Fibroblast of lung (primary cell): Measurements from ENCODE around the gene RARRES1. TPM values are rescaled to one million over a fixed set of nuclear protein-coding genes. Genes with fewer than 3 reads are reported as not detected.

Experiments used
- DNase-seq, 2 donors: peaks; one replicate each; pipeline versions ENCODE4 v3.0.0 to v3.0.0-alpha.2; 2010; ENCODE audit warnings: low read depth in 2 of 2
- H2AFZ ChIP-seq: 2 replicates; pipeline ENCODE4 v1.5.1; 2012; ENCODE audit warnings: low read length, control low read depth, inconsistent platforms
- H3K27ac ChIP-seq: 2 replicates; pipeline ENCODE4 v1.5.1; 2011; ENCODE audit warnings: low read length, control low read depth; ENCODE audit not compliant: insufficient read depth
- H3K27me3 ChIP-seq: 2 replicates; pipeline ENCODE4 v1.5.1; 2011; ENCODE audit warnings: mild to moderate bottlenecking, low read length; ENCODE audit not compliant: control insufficient read depth, insufficient read depth
- H3K36me3 ChIP-seq: 2 replicates; pipeline ENCODE4 v1.5.1; 2011; ENCODE audit warnings: low read length; ENCODE audit not compliant: control insufficient read depth, insufficient read depth
- H3K4me1 ChIP-seq: 2 replicates; pipeline ENCODE4 v1.5.1; 2011; ENCODE audit warnings: low read length; ENCODE audit not compliant: control insufficient read depth, insufficient read depth; ENCODE audit errors: extremely low read depth
- H3K4me2 ChIP-seq: 2 replicates; pipeline ENCODE4 v1.5.1; 2011; ENCODE audit warnings: low read length, control low read depth; ENCODE audit not compliant: insufficient read depth; ENCODE audit errors: extremely low read depth
- H3K4me3 ChIP-seq, 4 experiments: fragments of 200-600 bp in 1 of 4; sonication (generic) in 1 of 4; replicated peaks in 1 of 4; 2 replicates each; pipeline ENCODE4 v1.5.1; 2011 to 2016; ENCODE audit warnings: low read length in 4 of 4, low read depth in 3 of 4, mild to moderate bottlenecking in 3 of 4, control low read depth in 2 of 4, inconsistent platforms in 1 of 4, mixed read lengths in 1 of 4; ENCODE audit not compliant: insufficient read depth in 1 of 4; ENCODE audit errors: control extremely low read depth in 1 of 4
- H3K79me2 ChIP-seq: 2 replicates; pipeline ENCODE4 v1.5.1; 2012; ENCODE audit warnings: mild to moderate bottlenecking, low read length, inconsistent platforms; ENCODE audit not compliant: control insufficient read depth, insufficient read depth
- H3K9ac ChIP-seq: 2 replicates; pipeline ENCODE4 v1.5.1; 2011; ENCODE audit warnings: mild to moderate bottlenecking, low read length, control low read depth; ENCODE audit not compliant: insufficient read depth
- H3K9me3 ChIP-seq: 2 replicates; pipeline ENCODE4 v1.5.1; 2012; ENCODE audit warnings: low read depth, low read length; ENCODE audit not compliant: control insufficient read depth, insufficient read depth
- H4K20me1 ChIP-seq: 2 replicates; pipeline ENCODE4 v1.5.1; 2011; ENCODE audit warnings: low read length; ENCODE audit not compliant: control insufficient read depth, insufficient read depth; ENCODE audit errors: extremely low read depth
- EZH2 ChIP-seq: IDR thresholded peaks from 2 replicates; pipeline ENCODE4 v1.5.1; 2012; ENCODE audit warnings: low read length, control low read depth, mild to moderate bottlenecking; ENCODE audit errors: missing control alignments
- polyA plus RNA-seq, 2 donors: library from polyadenylated mRNA; depleted of rRNA in 1 of 2; stranded (reverse) in 1 of 2; unstranded in 1 of 2; fragments of >200 nt; gene quantifications; 2 replicates each; pipeline ENCODE4 v1.2.1, GENCODE V29; 2011 to 2012; ENCODE audit warnings: missing spikeins in 1 of 2
- total RNA-seq: library from RNA; depleted of rRNA; stranded (reverse); fragments of >200 nt; gene quantifications from 2 replicates; pipeline ENCODE4 v1.2.1, GENCODE V29; 2014
- TF ChIP-seq, protein P1 (sequence below), 2 donors: IDR thresholded peaks in 1 of 2; conservative IDR thresholded peaks in 1 of 2; 1 replicate in 1 of 2; 2 replicates in 1 of 2; pipeline ENCODE4 v1.5.1; 2011 to 2012; ENCODE audit warnings: low read length in 2 of 2, control low read depth in 1 of 2, inconsistent platforms in 1 of 2, low read depth in 1 of 2, mild to moderate bottlenecking in 1 of 2

Gene RARRES1
- total and polyA plus RNA-seq, 2 donors (not counting 1 experiment from before 2014, with no cell fraction given), result 27.7 to 93.3 TPM

DNA sequence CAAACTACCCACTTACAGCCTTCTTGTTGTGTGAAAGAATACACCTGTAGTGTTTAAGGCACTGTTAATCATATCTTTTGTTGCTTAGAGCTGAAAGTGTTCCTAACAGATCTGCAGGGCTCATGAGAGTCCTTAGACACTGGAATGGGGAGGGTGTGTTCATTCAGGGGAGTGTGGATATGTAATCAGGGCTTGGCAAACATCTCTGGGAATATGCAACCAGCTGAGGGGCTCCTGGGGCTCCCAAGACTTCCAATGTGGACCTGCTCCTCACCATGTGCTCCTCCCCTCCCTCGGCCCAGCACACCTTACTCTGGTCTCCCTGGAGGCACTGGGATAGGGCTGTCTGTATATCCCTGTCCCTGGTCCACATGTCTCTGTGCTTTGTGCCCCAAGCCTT is 39.3 kb upstream of the RARRES1 start:
- H3K79me2 ChIP-seq, result no peaks in the 10 kb centered on the region

DNA sequence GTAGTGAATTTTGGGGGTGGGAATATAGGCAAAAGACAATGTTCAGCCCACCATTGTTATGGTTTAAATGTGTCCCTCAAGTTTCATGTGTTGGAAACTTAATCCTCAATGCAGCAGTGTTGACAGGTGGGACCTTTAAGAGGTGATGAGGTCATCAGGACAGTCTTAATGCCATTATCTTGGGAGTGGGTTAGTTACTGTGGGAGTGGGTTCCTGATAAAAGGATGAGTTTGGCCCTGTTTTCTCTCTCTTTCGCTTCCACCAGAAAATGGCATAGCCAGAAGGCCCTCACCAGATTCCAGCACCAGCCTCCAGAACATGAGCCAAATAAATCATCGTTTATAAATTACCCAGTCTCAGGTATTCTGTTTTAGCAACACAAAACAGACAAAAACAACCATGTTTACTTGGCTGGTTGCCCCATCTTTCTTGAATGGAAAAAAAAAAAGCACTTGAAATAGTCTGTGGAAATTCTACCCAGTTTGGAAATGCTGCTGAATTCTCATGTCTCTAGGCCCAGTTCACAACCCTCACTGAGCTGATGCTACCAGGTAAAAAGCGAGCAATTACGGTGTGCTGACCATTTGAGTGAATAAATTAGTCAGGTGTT is 38.6 kb upstream of the RARRES1 start:
- DNase-seq, result no peak
- Histone ChIP-seq H3K4me1 (peaks cover 32% of the 10 kb centered on the region), H3K27me3 (no peaks in the 10 kb centered on the region), H3K9ac (no peak overlapping the region), H3K9me3 (no peaks in the 10 kb centered on the region), H3K27ac (peak overlapping the region; percentile 93), H3K4me3 (no peak overlapping the region), H3K79me2 (no peaks in the 10 kb centered on the region), H4K20me1 (no peaks in the 10 kb centered on the region), H3K4me2 (no peak overlapping the region), H2AFZ (no peak overlapping the region), H3K36me3 (no peaks in the 10 kb centered on the region)
- no peak for TF ChIP-seq EZH2
- TF ChIP-seq, protein P1, sequence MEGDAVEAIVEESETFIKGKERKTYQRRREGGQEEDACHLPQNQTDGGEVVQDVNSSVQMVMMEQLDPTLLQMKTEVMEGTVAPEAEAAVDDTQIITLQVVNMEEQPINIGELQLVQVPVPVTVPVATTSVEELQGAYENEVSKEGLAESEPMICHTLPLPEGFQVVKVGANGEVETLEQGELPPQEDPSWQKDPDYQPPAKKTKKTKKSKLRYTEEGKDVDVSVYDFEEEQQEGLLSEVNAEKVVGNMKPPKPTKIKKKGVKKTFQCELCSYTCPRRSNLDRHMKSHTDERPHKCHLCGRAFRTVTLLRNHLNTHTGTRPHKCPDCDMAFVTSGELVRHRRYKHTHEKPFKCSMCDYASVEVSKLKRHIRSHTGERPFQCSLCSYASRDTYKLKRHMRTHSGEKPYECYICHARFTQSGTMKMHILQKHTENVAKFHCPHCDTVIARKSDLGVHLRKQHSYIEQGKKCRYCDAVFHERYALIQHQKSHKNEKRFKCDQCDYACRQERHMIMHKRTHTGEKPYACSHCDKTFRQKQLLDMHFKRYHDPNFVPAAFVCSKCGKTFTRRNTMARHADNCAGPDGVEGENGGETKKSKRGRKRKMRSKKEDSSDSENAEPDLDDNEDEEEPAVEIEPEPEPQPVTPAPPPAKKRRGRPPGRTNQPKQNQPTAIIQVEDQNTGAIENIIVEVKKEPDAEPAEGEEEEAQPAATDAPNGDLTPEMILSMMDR (conservative IDR thresholded peaks at IDR 0.05 in 1 of 2, IDR thresholded peaks at IDR 0.05 in 1 of 2; ENCODE audit: low read depth in 1 of 2, low read length in 2 of 2), result no peak

More for the DNA sequence above, 39.3 kb upstream of the RARRES1 start:
- no peak for DNase-seq
- H4K20me1 ChIP-seq, result no peaks in the 10 kb centered on the region
- H3K4me1 ChIP-seq, result peaks cover 32% of the 10 kb centered on the region
- no peaks in the 10 kb centered on the region for H3K9me3 ChIP-seq
- no peak overlapping the region for H3K27ac ChIP-seq
- H3K4me3 ChIP-seq, result no peak overlapping the region
- H3K36me3 ChIP-seq, result no peaks in the 10 kb centered on the region
- H2AFZ ChIP-seq, result no peak overlapping the region
- no peaks in the 10 kb centered on the region for H3K27me3 ChIP-seq
- no peak overlapping the region for H3K4me2 ChIP-seq
- TF ChIP-seq EZH2, result no peak
- TF ChIP-seq, protein P1 (conservative IDR thresholded peaks at IDR 0.05 in 1 of 2, IDR thresholded peaks at IDR 0.05 in 1 of 2; ENCODE audit: low read depth in 1 of 2, low read length in 2 of 2), result no peak
- no peak overlapping the region for H3K9ac ChIP-seq

DNA sequence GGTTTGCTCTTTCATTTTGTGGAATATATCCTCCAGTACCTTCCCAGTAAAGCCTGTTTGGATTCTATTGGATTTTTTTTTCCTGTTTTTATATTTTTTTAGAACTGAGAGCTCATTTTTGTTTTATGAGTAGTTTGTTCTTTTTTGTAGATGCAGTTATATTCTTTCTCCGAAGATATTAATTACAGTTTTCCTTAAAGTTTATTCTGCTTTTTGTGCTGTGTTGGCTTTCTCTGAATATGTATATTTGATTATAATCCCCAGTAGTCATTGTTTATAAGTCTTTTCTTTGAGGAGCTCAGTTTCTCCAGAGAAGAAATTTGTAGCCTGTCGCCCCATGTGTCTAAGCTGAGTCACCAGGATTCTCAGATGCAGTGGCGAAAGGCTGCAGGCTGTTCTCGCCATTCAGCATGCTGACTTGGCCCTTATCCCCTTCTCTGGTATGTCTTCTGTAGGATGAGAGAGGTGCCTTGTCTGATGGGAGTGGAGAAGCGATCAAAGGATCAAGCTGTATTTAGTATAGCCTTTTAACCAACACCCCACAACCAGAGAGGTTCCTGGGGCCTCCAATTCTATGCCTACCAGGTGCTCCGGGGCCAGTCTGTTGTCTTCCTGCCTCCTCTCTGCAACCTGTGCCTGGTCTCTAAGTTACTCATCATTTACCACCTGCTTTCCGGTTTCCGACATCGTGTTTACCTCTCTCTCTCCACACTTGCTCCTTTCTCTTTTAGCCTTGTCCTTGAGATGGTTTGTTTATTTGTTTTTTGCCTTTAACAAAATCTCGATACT is 37.9 kb upstream of the RARRES1 start:
- Histone ChIP-seq H3K9me3 (no peaks in the 10 kb centered on the region), H3K9ac (no peak overlapping the region), H3K79me2 (no peaks in the 10 kb centered on the region), H3K4me2 (peak overlapping the region; percentile 84), H3K4me1 (peaks cover 32% of the 10 kb centered on the region), H3K36me3 (no peaks in the 10 kb centered on the region), H3K27ac (peak overlapping the region; percentile 93), H4K20me1 (no peaks in the 10 kb centered on the region), H3K4me3 (peak overlapping the region in 1 of 4 experiments; percentile 14), H2AFZ (no peak overlapping the region), H3K27me3 (no peaks in the 10 kb centered on the region)
- TF ChIP-seq EZH2, result no peak
- TF ChIP-seq, protein P1 (conservative IDR thresholded peaks at IDR 0.05 in 1 of 2, IDR thresholded peaks at IDR 0.05 in 1 of 2; ENCODE audit: low read depth in 1 of 2, low read length in 2 of 2), result no peak
- DNase-seq, result peak; percentile 89 to 90
